ENCODE measurements around the gene SOD3.

GRCh38 chr4:24796620-24797019 is 1.2 kb downstream of the SOD3 start:
- TF ChIP-seq CTCF (IDR thresholded peaks at IDR 0.05) (no peak), POLR2A (IDR thresholded peaks at IDR 0.05) (no peak)

All from lower leg skin (tissue), 3 donors.